Sigmoid colon (tissue), 7 donors: ENCODE results near the gene FABP2. TPM values are rescaled to one million over a fixed set of nuclear protein-coding genes. Genes with fewer than 3 reads are reported as not detected.

ENCODE experiments used
- DNase-seq: peaks from one replicate; pipeline ENCODE4 v3.0.0-alpha.2; 2019
- H3K27ac ChIP-seq, 4 donors: fragments of 200-600 bp; sonication (generic); one replicate each; pipeline ENCODE4 v1.5.1; 2016 to 2019; ENCODE audit warnings: mild to moderate bottlenecking in 1 of 4
- H3K27me3 ChIP-seq, 3 donors: fragments of 200-600 bp; sonication (generic); one replicate each; pipeline ENCODE4 v1.5.1; 2019; ENCODE audit warnings: mild to moderate bottlenecking in 1 of 3
- H3K36me3 ChIP-seq, 4 donors: fragments of 200-600 bp; sonication (generic); one replicate each; pipeline ENCODE4 v1.5.1; 2016 to 2019
- H3K4me1 ChIP-seq, 4 donors: fragments of 200-600 bp; sonication (generic); one replicate each; pipeline ENCODE4 v1.5.1; 2017 to 2019
- H3K4me3 ChIP-seq, 4 donors: fragments of 200-600 bp; sonication (generic); one replicate each; pipeline ENCODE4 v1.5.1; 2017 to 2019; ENCODE audit warnings: mild to moderate bottlenecking in 2 of 4, moderate library complexity in 1 of 4
- H3K9me3 ChIP-seq, 4 donors: fragments of 200-600 bp in 3 of 4; sonication (generic) in 3 of 4; one replicate each; pipeline versions ENCODE4 v1.5.1 to v1.6.1; 2013 to 2019
- CTCF ChIP-seq, 4 experiments: fragments of 450-650 bp in 3 of 4; fragments of 200-600 bp in 1 of 4; IDR thresholded peaks; one replicate each; pipeline ENCODE4 v1.5.1; 2016 to 2019; ENCODE audit warnings: antibody characterized with exemption in 4 of 4, mild to moderate bottlenecking in 3 of 4, moderate library complexity in 2 of 4
- EP300 ChIP-seq, 4 donors: sonication (generic); formaldehyde crosslinking; IDR thresholded peaks; one replicate each; pipeline ENCODE4 v1.6.1; 2017; ENCODE audit warnings: antibody characterized with exemption in 4 of 4
- POLR2A ChIP-seq, 2 donors: fragments of 450-650 bp; IDR thresholded peaks; one replicate each; pipeline ENCODE4 v1.6.1; 2016; ENCODE audit warnings: antibody characterized with exemption in 2 of 2, mild to moderate bottlenecking in 2 of 2, moderate library complexity in 2 of 2
- POLR2AphosphoS5 ChIP-seq, 4 donors: sonication (generic); formaldehyde crosslinking; IDR thresholded peaks; one replicate each; pipeline ENCODE4 v1.6.1; 2017; ENCODE audit warnings: antibody characterized with exemption in 4 of 4
- WGBS, 2 donors: extraction: QIAGEN DNeasy Blood & Tissue Kit; methylation state at CpG; one replicate each; pipeline ENCODE4 v1.1.7; 2013; 5-methylcytosine and 5-hydroxymethylcytosine counted together
- intact Hi-C: fragments of 100-400 bp; cut with DNase I; formaldehyde crosslinking; loops from one replicate; pipeline ENCODE4 v1.15.1; 2023
- polyA plus RNA-seq, 3 donors: library from polyadenylated mRNA; stranded (reverse); fragments of 200-250 nt; gene quantifications; one replicate each; pipeline ENCODE4 v1.2.3, GENCODE V29; 2013
- total RNA-seq, 4 donors: library from RNA; depleted of rRNA; stranded (reverse); fragments of >200 nt; gene quantifications; one replicate each; pipeline ENCODE4 v1.1.0, GENCODE V29; 2016
- donor health status: healthy with polysubstance abuse.
- donor health status: Bipolar disorder and iron deficiency.
- donor health status: healthy.

FABP2 gene
- total and polyA plus RNA-seq, 7 donors = 22.1 to 167 (median 110) TPM; not detected in 4

- peaks cover 0 to 18% (median 0%) of the 10 kb centered on the region in 4 donors for H3K36me3 ChIP-seq
- no peaks in the 10 kb centered on the region for H3K27me3 ChIP-seq
- peak overlapping the region; percentile 56 to 87 (median 68) for H3K4me3 ChIP-seq
- peak in 1 of 4 donors; percentile 21 for TF ChIP-seq EP300 (IDR thresholded peaks at IDR 0.05)
- peak; percentile 81 to 85 for TF ChIP-seq POLR2A (IDR thresholded peaks at IDR 0.05)
- TF ChIP-seq POLR2AphosphoS5 (IDR thresholded peaks at IDR 0.05) = peak; percentile 88 to 95 (median 92)
- peak in 1 of 4 experiments; percentile 20 for TF ChIP-seq CTCF (IDR thresholded peaks at IDR 0.05)
- H3K27ac ChIP-seq = peak overlapping the region; percentile 85 to 93 (median 92)
- no peaks in the 10 kb centered on the region for H3K9me3 ChIP-seq
- intact Hi-C loops = no loop called here
- DNase-seq = peak; percentile 96
- WGBS, 2 donors = 0% methylated on average over 54 of the region's 54 CpGs
- H3K4me1 ChIP-seq = peaks cover 0 to 29% (median 25%) of the 10 kb centered on the region in 4 donors
Observed at GRCh38 chr4:119300101-119300978, 21.6 kb downstream of the FABP2 start.

GRCh38 chr4:119299741-119300100 lies 22.2 kb downstream of the FABP2 start:
- Histone ChIP-seq H3K36me3 (peaks cover 0 to 18% (median 0%) of the 10 kb centered on the region in 4 donors), H3K9me3 (no peaks in the 10 kb centered on the region), H3K27ac (peak overlapping the region; percentile 85 to 93 (median 92)), H3K27me3 (no peaks in the 10 kb centered on the region), H3K4me1 (peaks cover 0 to 29% (median 25%) of the 10 kb centered on the region in 4 donors), H3K4me3 (peak overlapping the region; percentile 56 to 87 (median 68))
- TF ChIP-seq CTCF (IDR thresholded peaks at IDR 0.05) (no peak), POLR2AphosphoS5 (IDR thresholded peaks at IDR 0.05) (no peak), POLR2A (IDR thresholded peaks at IDR 0.05) (no peak), EP300 (IDR thresholded peaks at IDR 0.05) (no peak)
- 0% methylated on average over 9 of the region's 9 CpGs for WGBS, 2 donors
- DNase-seq = no peak
- intact Hi-C loops = loop anchor here (5.0 to 10.0 kb wide), 2 partner anchors 87 to 415 kb away; partner anchors contain the start of genes SYNPO2 and USP53

GRCh38 chr4:119299260-119299671 lies 22.7 kb downstream of the FABP2 start:
- H3K9me3 ChIP-seq = no peaks in the 10 kb centered on the region
- peak overlapping the region; percentile 85 to 93 (median 92) for H3K27ac ChIP-seq
- peaks cover 0 to 18% (median 0%) of the 10 kb centered on the region in 4 donors for H3K36me3 ChIP-seq
- H3K4me1 ChIP-seq = peaks cover 0 to 29% (median 25%) of the 10 kb centered on the region in 4 donors
- 1 to 3% methylated on average over 2 of the region's 2 CpGs for WGBS, 2 donors
- no peak for DNase-seq
- TF ChIP-seq POLR2A (IDR thresholded peaks at IDR 0.05) (no peak), CTCF (IDR thresholded peaks at IDR 0.05) (no peak), POLR2AphosphoS5 (IDR thresholded peaks at IDR 0.05) (no peak), EP300 (IDR thresholded peaks at IDR 0.05) (no peak)
- H3K4me3 ChIP-seq = peak overlapping the region; percentile 56 to 87 (median 68)
- H3K27me3 ChIP-seq = no peaks in the 10 kb centered on the region
- intact Hi-C loops = loop anchor here (5.0 to 10.0 kb wide), 2 partner anchors 87 to 414 kb away; partner anchors contain the start of genes SYNPO2 and USP53

GRCh38 chr4:119297795-119298194 lies 24.1 kb downstream of the FABP2 start:
- peaks cover 0 to 29% (median 25%) of the 10 kb centered on the region in 4 donors for H3K4me1 ChIP-seq
- 88 to 98% methylated on average over 1 of the region's 1 CpG for WGBS, 2 donors
- H3K36me3 ChIP-seq = peaks cover 0 to 22% (median 2%) of the 10 kb centered on the region in 4 donors
- no peaks in the 10 kb centered on the region for H3K27me3 ChIP-seq
- H3K27ac ChIP-seq = no peak overlapping the region
- DNase-seq = no peak
- H3K9me3 ChIP-seq = no peaks in the 10 kb centered on the region
- TF ChIP-seq POLR2A (IDR thresholded peaks at IDR 0.05) (no peak), CTCF (IDR thresholded peaks at IDR 0.05) (no peak), EP300 (IDR thresholded peaks at IDR 0.05) (no peak), POLR2AphosphoS5 (IDR thresholded peaks at IDR 0.05) (no peak)
- intact Hi-C loops = loop anchor here (5.0 to 10.0 kb wide), 2 partner anchors 85 to 413 kb away; partner anchors contain the start of genes SYNPO2 and USP53
- H3K4me3 ChIP-seq = no peak overlapping the region
